GM19324 (cell line): ENCODE results near the gene RNF141.
A peak's percentile ranks its signal among the peaks of the same experiment; 100 is the strongest.

ENCODE experiments used
- ATAC-seq: cut with Tn5 transposase; IDR thresholded peaks from one replicate; pipeline ENCODE4 v1.9.1; 2021; ENCODE audit warnings: mild to moderate bottlenecking, moderate library complexity; ENCODE audit not compliant: unreplicated experiment, low FRiP score

RNF141 gene, protein sequence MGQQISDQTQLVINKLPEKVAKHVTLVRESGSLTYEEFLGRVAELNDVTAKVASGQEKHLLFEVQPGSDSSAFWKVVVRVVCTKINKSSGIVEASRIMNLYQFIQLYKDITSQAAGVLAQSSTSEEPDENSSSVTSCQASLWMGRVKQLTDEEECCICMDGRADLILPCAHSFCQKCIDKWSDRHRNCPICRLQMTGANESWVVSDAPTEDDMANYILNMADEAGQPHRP

DNA sequence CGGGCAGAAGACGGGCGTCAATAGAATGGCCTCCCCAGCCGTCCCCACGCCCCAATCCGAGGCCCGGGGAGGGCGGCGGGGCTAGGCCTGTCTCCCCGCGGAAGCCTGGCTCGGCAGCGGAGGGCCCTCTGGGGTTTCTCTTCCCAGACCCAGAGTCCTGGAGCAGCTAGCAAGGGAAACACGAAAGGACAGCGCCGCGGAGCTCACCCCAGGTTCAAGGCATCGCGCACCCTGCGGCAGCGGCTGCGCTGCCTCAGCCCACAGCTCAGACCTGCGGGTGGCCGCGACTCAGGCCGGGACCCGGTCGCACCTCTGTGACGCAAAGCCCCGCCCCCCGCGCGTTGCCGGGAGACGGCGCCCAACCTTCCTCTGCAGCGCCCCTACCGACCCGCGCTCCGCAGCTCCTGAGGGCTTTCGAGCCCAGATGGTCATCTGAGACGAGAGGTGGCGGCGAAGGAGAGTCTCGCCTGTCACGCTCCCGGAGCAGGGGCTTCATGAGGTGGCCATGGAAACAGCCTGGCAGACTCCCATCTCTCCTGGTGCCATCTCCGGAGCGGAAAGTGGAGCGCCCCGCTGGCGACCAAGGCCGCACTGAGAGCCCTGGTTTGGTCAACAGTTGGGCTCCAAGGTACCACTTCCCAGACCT, at the start of gene RNF141:
RNF141 (minus strand) TSS at position 273 of the 646 bp plus-strand sequence. CDS start 7,029 bp downstream, outside the sequence.
- peak; percentile 99 for ATAC-seq

DNA sequence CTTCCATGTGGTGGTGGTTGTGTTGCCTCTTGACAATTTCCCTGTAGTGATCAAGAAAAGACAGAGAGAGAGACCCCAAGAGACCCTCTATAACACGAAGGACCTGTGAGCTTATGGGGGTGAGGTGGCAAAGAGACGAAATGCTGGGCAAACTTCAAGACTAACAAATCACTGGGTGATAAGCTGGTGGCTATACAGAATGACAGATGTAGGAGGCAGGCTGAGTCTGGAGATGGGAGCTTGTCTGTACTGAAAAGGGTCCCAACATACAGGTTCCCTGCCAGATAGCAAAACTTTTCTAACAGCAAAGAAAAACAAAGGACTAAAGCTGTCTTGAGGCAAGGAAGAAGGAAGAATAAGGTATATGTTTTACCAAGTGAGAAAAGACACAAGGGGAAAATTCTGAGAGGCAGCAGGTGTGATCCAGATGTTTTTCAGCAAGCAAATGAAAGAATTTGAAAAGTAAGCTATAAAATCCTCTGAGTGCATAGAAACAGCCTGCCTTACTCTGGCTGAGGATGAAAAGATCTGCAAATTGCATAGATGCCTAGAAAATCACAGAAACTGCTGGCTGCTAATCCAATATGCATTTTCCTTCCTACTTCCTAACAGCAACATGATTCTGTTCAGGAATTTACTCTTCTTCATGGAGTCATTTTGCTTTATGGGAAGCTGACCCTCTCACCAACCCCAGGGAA, 49.4 kb upstream of the RNF141 start:
- ATAC-seq: no peak

DNA sequence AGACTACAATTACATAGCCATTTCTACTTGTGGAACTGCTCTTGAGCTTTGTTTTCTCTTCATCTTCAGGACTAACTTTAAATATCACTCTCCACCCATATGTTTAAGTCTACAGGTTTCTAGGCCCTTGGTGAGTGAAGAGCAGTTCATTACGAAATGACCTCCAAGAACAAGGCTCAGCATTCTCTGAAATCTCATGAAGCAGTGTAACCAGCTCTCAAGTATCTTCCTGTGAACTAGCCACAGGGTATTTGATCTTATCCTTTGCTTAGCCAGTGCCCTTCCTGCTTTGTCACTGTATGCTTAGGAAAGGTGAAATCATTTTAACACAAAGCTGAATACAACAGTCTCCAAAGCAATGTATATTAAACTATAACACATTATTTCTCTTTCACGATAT, 47.9 kb upstream of the RNF141 start:
- ATAC-seq: no peak

DNA sequence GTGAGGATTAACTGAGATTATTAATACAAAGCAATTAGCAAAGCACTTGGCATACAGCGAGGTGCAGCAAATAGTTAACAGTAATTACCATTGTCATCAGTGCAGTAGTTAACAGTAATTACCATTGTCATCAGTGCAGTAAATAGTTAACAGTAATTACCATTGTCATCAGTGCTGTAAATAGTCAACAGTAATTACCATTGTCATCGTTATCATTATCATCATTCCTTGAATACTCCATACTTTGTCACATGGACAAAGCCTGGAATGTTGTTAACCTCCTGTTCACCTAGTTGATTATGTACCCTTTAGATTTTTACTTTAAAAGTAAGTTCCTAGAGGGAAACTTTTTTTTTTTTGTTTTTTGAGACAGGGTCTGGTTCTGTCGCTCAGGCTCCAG, 47.0 kb upstream of the RNF141 start:
- no peak for ATAC-seq

DNA sequence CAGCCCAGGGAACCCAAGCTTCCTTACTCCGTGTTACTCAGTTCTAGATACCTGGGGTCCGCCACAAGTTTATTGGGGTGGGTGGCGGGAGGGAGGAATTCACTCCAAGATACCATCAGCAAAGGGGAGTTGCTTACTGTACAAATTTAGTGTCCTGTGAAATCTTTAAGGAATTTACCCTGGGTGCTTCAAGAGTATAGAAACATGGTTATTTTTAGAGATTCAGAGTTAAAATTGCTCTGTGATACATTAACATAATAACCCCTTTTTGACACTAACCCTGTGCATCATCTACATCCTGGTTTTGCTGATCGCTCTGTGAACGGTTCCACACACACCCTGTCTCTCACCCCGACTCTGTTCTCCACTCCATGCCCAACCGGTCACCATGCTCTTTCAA, 46.4 kb upstream of the RNF141 start:
- no peak for ATAC-seq

DNA sequence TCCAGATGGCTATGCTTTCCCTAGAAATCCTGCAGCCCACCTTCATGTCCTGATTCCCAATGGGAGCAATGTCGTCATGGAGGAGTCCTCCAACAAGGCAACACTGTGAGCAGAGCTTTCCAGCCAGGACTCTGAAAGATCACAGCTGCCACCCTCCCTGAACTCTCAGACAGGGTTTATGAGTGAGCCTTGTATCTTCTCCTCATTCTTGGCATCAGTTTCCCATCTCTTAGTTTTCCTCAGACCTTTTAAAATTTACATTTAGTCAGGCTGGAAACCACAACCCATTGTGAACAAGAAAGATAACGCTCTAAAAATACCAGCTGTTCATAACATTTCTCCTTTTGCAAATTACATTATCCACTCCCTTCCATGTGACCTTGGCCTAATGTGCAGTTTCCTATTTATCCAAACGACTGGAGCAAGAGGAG, 43.1 kb upstream of the RNF141 start:
- ATAC-seq: no peak

DNA sequence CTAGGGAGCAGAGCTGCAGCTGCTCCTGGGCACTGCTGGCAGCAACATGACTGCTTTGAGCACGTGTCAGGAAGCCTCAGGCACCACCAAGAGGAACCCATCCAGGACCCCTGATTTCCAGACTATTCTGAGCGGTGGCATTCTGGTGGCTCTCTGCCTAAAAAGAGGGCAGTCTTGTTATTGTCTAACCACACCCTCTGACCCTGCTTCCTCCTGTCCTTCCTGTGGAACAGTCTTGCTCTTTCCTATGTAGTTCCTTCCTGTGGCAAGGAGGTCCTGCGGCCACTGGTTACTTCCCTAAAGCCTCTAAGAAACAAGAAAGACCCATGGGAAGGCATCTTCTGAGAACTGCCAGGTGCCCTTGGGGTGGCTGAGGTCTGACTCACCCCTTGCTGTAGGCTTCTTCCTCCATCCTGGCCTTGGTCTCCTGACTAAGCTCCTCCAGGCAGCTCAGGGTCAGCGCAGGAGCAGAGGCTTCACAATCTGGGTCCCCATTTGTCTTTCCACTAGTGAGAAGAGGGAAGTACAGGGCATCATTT, 40.6 kb upstream of the RNF141 start:
- ATAC-seq: no peak

DNA sequence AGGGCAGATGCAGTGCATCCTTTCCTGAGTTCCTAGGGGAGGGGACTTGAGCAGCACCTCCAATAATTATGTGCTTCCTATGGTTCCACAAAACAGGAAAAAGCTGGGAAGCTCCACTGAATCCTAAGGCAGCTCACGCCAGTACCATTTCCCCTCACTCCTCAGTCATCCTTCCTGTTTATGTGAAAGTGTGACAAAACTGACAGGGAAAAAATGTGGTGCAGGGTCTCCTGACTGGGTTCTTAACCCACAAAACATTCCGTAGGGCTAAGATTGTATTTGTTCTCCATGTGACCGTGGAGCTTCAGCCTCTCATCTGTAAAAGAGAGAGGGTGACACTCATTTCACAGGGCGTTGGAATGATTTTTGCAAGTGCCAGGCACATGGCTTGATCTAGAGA, 39.6 kb upstream of the RNF141 start:
- no peak for ATAC-seq

DNA sequence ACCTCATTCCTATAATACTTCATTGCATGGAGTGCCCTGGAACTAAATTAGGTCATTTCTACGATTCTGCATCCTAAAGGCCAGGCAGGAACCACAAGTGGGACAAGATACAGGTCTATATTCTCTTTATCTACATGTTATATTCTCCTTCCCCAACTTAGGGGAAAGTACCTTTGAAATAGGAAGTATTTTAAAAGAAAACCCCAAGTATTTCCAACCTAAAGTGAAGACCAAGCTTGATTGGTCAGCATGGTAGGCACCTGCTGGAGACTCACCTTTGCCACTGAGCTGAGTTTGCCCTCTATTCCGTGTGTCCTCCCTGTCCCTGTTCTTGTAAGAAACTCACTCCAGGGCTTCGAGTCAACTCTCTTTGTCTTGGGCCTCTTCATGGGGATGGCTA, 38.7 kb upstream of the RNF141 start:
- ATAC-seq: no peak

DNA sequence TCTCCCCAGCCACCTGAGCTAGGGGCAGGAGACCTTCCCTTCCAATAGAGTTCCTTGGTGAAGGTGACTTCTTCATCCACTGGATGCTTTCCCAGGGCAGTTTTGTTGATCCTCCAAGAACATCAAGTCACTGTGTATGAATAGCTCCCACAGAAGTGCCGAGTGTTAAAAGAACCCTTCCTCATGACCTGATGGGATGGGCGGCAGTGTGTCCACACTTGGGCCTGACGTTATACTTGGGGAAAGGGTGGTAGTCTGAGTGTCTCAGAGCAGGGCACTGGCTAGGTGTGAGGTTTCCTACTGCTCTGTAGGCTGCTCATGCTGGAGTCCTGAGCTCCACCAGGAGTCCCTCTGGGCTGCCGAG, 35.0 kb upstream of the RNF141 start:
- no peak for ATAC-seq

DNA sequence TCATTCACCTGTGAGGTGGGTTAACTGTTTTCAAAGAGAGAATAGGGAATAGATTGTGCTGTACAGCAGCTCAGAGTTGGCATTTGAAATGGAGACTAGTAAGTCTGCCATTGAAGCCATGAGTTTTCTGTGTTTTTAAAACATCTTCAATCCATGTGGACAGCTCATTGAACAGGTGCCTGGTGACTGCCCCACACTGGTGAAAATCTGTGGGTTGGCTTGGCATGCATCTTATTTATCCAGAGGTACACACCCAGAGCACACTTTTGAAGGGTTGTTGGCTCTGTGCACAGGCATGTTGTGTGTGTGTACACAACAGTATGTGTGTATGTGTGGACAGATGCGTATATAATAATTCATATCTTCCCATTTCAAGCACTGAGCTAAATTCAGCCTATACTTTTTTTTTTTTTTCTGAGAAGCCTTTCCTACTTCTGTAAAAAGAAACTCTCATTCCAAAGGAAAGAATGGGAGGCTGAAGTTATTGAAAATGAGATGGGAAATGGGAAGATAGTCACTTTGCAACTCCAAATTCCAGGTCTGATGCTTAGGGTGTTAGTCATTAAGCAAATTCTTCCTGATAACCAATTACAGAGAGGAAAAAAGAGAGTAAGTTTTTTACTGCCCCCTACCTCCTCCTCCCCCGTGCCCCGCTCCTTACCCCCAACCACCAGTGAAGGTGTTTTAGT, 34.5 kb upstream of the RNF141 start:
- no peak for ATAC-seq

DNA sequence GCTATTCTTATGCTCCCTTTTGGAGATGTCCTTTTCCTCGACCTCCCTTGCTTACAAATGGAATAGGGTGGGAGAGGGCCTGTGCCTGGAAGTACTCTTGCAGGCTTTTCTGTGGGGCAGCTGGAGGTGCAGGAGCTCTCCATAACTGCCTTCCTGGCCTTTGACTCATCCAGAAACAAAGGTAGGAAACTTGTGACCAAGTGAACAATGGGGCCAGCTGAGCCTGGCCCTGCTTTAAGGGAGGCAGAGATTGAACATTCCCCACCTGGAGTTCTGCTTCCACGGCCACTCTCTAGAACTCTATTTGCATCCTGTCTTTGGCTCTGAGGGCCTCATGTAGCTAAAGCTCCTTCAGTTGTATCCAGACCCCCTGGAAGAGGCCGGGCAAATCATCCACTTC, 32.6 kb upstream of the RNF141 start:
- ATAC-seq: no peak

DNA sequence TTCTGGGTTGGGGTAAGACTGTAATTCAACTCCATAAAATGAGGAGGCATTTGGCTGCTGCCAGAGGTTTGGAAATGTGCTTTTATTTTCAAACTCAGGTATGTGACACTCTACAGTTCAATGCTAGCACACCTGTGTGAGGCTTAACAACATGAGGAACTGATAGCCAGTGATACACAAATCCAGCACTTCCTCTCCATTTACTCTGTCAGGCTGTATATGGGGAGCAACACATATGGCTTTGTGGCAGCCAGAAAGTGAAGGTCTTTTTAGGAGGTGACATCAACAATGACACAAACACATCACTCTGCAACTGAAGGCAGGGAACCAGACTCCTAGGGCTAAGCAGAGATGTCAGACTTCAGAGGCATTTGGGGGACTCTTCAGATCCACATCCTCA, 32.0 kb upstream of the RNF141 start:
- ATAC-seq: no peak

DNA sequence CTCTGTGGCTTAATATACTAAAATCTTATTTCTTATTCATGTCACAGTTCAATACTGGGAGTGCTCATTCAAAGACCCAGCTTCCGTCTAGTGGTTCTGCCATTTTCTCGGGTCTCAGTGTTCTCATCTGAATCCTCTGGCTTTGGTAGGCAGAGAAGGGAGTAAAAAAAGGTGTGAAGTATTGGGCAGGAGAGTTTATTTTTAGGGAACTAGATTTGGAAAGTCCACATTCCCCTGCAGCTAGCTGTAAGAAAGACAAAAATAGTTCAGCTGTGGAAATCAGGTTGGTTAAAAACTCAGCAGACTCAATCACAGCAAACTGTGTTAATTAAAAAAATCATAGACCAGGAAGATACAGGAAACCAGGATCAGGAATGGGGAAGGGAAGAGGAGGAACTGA, 31.5 kb upstream of the RNF141 start:
- no peak for ATAC-seq

DNA sequence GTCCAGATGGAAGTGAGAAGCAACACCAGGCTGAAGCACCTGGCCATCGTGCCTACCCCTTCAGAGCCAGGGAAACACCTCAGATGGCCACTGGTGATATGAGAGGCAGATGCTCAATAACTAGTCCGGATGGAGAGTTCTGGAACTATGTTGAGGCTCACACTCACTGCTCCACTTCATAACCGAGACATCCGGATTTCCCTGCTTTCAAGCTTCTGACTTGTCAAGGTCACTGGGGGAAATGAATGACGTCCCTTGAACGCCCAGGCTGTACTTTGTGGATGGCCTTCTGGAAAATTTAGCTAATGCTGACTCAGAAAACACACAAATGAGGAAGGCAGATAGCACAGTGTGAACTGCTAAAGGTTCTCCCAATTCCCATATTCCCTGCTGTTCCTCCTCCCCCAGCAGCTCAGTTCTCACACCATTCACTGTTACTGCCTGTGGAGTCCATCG, 27.5 kb upstream of the RNF141 start, which contains the start of gene LYVE1:
LYVE1 (minus strand) TSS at position 180 of the 456 bp plus-strand sequence; CDS start at position 47, 133 bp downstream.
- ATAC-seq: no peak

DNA sequence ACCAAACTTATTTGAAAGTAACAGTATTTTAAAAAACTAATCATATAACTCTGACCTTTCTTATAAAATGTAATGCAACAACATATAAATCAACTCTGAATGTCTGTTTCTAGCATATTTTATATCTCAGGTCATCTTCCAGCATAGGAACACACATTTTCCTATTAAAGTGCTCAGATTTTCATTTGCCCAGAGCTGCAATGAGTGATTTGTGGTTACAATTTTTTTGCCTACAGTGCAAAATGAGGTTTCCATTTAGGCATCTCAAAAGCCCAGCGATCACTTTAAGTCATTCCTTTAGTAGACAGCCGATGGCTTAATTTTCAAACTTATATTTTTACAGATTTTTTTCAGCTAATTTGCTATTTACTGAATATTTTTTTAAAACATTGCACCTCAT, 26.5 kb upstream of the RNF141 start:
- no peak for ATAC-seq

DNA sequence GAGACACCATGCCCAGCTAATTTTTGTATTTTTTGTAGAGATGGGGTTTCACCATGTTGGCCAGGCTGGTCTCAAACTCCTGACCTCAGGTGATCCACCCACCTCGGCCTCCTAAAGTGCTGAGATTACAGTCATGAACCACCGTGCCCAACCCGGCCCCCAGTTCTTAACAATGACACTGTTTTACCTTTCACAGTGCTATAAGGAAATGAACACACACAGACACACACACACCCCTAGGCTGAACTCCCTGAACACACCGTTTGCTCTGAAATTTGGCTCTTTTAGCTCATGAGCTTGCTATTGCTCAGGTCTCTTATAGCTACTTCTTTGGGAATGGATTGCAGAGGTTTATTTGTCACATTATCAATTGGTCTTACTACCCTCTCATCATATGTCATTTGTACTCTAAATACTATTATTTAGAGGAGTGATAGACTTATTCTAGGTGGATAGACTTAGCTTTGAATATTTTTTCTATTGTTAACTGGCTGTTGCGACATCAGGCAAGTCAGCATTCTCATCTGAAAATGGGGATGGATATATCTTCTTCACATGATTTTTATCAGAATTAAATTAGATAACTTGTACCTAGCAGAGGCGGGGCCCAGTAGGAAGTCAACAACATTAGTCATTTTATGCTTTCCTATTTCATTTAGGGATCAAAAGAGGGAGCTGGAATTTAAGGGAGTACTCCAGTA, 25.4 kb upstream of the RNF141 start:
- no peak for ATAC-seq

DNA sequence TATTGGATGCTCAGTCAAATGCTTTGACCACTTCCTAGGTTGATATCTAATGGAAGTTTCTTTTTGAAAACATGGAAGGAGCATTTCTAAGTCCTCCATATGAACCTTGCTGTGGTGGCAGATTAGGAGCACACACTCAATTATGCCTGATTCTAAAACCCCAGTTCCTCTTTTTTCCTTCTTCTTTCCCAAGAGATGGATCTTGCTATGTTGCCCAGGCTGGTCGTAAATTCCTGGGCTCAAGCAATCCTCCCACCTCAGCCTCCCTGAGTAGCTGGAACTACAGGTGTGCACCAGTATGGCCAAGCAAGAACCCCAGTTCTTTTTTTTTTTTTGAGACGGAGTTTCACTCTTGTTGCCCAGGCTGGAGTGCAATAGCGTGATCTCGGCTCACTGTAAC, 24.5 kb upstream of the RNF141 start:
- ATAC-seq: no peak

DNA sequence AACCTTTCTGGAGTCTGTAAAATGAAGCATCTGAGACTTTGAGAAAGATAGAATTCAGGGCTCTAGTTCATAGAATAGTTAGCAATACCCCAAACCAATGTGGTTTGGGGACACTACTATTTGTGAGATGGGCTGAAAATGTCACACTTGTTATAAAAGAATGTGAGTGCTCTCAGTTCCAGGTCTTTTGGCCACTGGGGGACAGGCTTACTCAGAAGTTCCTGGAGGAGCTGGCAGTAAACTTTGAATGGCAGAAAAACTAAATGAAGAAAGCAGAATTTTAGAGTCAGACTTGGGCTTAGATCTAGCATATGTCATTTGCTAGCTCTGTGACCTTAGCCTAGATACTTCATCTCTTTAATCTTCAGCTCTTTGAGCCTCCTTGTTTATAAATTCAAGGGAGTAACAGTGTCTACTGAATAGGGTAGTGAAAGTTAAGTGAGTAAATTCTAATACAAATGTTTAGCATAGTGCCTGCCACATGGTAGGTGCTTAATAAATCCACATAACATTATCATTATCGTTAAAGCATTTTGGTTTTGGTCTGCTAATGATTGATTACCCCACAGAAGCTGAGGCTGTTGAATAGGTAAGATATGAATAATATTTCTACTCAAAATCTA, 23.8 kb upstream of the RNF141 start:
- ATAC-seq: no peak

DNA sequence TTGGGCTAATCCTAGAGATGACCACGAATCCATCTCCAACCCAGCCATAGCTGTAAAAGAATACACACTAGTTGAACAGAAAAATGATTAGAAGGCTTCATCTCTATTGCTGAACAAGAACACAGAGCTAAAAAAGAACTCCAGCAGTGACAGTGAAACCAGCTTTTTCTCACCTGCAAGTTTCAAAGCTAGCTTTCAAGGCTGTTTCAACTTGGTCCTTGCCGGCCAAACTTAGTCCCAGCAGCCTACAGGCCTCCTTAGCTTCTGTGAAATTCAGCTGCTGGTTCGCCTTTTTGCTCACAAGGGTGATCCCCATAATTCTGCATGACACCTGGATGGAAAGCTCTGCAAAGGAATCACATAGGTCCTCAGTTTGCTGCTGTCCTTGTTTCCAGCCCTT, 23.0 kb upstream of the RNF141 start:
- no peak for ATAC-seq
